K562 (cell line): ENCODE results near the gene PRRT1. TPM values are rescaled to one million over a fixed set of nuclear protein-coding genes. Genes with fewer than 3 reads are reported as not detected.
A peak's percentile ranks its signal among the peaks of the same experiment; 100 is the strongest.

ENCODE experiments used
- DACH1 ChIP-seq: fragments of 450-650 bp; IDR thresholded peaks from 2 replicates; pipeline ENCODE4 v1.6.1; 2018; ENCODE audit not compliant: partially characterized antibody
- FUS ChIP-seq: fragments of 200-400 bp; formaldehyde crosslinking; optimal IDR thresholded peaks from 2 replicates; pipeline ENCODE3; 2017; ENCODE audit warnings: low read depth, low read length
- HDAC2 ChIP-seq: fragments of 450-650 bp; IDR thresholded peaks from 2 replicates; pipeline ENCODE4 v1.6.1; 2016; ENCODE audit warnings: mild to moderate bottlenecking
- HDAC3 ChIP-seq: fragments of 450-650 bp; IDR thresholded peaks from 2 replicates; pipeline ENCODE4 v1.6.1; 2018; ENCODE audit warnings: borderline replicate concordance, mild to moderate bottlenecking, moderate library complexity; ENCODE audit not compliant: partially characterized antibody
- HDGF ChIP-seq: fragments of 450-650 bp; IDR thresholded peaks from 2 replicates; pipeline ENCODE4 v1.6.1; 2016
- NR1H2 ChIP-seq: sonication (generic); formaldehyde crosslinking; IDR thresholded peaks from 2 replicates; pipeline ENCODE4 v1.4.0; 2020; ENCODE audit warnings: mild to moderate bottlenecking, missing genetic modification reagents
- RFX5 ChIP-seq: IDR thresholded peaks from 2 replicates; pipeline ENCODE4 v1.6.1; 2011; ENCODE audit warnings: low read depth, mild to moderate bottlenecking, improper control_type of control experiment, low read length
- RUNX1 ChIP-seq: sonication (generic); IDR thresholded peaks from 2 replicates; pipeline ENCODE4 v1.6.1; 2016; ENCODE audit warnings: antibody characterized with exemption, low read depth
- SLC30A9 ChIP-seq: fragments of 250-450 bp; sonication (Bioruptor Pico); IDR thresholded peaks from 2 replicates; pipeline ENCODE4 v1.8.0; 2022; ENCODE audit warnings: mild to moderate bottlenecking, moderate library complexity
- TARDBP ChIP-seq: fragments of 450-650 bp; IDR thresholded peaks from 2 replicates; pipeline ENCODE4 v1.6.1; 2016
- TCFL5 ChIP-seq: fragments of 250-450 bp; sonication (Bioruptor Pico); conservative IDR thresholded peaks from 2 replicates; pipeline ENCODE4 v1.6.1; 2021; ENCODE audit warnings: mild to moderate bottlenecking, moderate library complexity, matching md5 sums
- ZBTB8A ChIP-seq: fragments of 450-650 bp; IDR thresholded peaks from 2 replicates; pipeline ENCODE4 v1.6.1; 2018; ENCODE audit warnings: mild to moderate bottlenecking, moderate library complexity; ENCODE audit not compliant: partially characterized antibody
- ZC3H4 ChIP-seq: sonication (generic); formaldehyde crosslinking; IDR thresholded peaks from 2 replicates; pipeline ENCODE4 v1.9.0; 2021; ENCODE audit warnings: missing genetic modification reagents, borderline replicate concordance
- ZFPM2 ChIP-seq: fragments of 250-450 bp; sonication (Bioruptor Pico); IDR thresholded peaks from 2 replicates; pipeline ENCODE4 v1.5.1; 2022; ENCODE audit warnings: mild to moderate bottlenecking
- ZNF444 ChIP-seq: fragments of 250-450 bp; sonication (Bioruptor Pico); IDR thresholded peaks from 2 replicates; pipeline ENCODE4 v1.4.0; 2020; ENCODE audit warnings: mild to moderate bottlenecking, moderate library complexity
- ZNF589 ChIP-seq: fragments of 200-800 bp; sonication (Bioruptor generic); IDR thresholded peaks from 2 replicates; pipeline ENCODE4 v1.6.1; 2016; ENCODE audit warnings: low read depth, missing genetic modification characterization, missing compliant biosample characterization
- ZNF696 ChIP-seq: fragments of 250-450 bp; sonication (Bioruptor Pico); conservative IDR thresholded peaks from 2 replicates; pipeline ENCODE4 v1.4.0; 2020; ENCODE audit warnings: mild to moderate bottlenecking, moderate library complexity
- polyA plus RNA-seq, 8 experiments: library from polyadenylated mRNA; depleted of rRNA in 4 of 8; stranded (reverse) in 5 of 8; unstranded in 3 of 8; fragments of >200 nt; fragmentation: Nextera tagmentation in 2 of 8; fragmentation: Illumina TruSeq in 1 of 8; extraction: Ambion mirVana in 2 of 8; extraction: Trizol in 1 of 8; gene quantifications; 2 replicates each; pipeline versions ENCODE4 v1.2.1 to v1.2.3, GENCODE V29; 2011 to 2014; ENCODE audit warnings: inconsistent platforms in 1 of 8, missing spikeins in 1 of 8
- total RNA-seq, 7 experiments: library from RNA; depleted of rRNA in 6 of 7; stranded (reverse); fragments of >200 nt in 6 of 7; fragmentation: Illumina TruSeq in 2 of 7; extraction: Trizol in 2 of 7; gene quantifications; 2 replicates each; pipeline versions ENCODE4 v1.2.1 to v1.2.3, GENCODE V29; 2011 to 2021; ENCODE audit warnings: low replicate concordance in 1 of 7
- TF ChIP-seq, protein P1 (sequence below), 2 experiments: fragments of 450-650 bp in 1 of 2; sonication (generic) in 1 of 2; formaldehyde crosslinking in 1 of 2; IDR thresholded peaks; 2 replicates each; pipeline versions ENCODE4 v1.7.1 to v1.9.0; 2016 to 2022; ENCODE audit warnings: inconsistent platforms in 1 of 2, mild to moderate bottlenecking in 1 of 2, missing genetic modification reagents in 1 of 2
- TF ChIP-seq, protein P2 (sequence below): fragments of 250-450 bp; sonication (Bioruptor Pico); IDR thresholded peaks from 2 replicates; pipeline ENCODE4 v1.6.1; 2021; ENCODE audit warnings: mild to moderate bottlenecking

PRRT1 gene
- total and polyA plus RNA-seq, 9 of the 15 experiments (the other 6 are each of a cell fraction or from before 2014, with no cell fraction given), result 0.14 to 3.5 (median 0.41) TPM

- TF ChIP-seq, protein P1, sequence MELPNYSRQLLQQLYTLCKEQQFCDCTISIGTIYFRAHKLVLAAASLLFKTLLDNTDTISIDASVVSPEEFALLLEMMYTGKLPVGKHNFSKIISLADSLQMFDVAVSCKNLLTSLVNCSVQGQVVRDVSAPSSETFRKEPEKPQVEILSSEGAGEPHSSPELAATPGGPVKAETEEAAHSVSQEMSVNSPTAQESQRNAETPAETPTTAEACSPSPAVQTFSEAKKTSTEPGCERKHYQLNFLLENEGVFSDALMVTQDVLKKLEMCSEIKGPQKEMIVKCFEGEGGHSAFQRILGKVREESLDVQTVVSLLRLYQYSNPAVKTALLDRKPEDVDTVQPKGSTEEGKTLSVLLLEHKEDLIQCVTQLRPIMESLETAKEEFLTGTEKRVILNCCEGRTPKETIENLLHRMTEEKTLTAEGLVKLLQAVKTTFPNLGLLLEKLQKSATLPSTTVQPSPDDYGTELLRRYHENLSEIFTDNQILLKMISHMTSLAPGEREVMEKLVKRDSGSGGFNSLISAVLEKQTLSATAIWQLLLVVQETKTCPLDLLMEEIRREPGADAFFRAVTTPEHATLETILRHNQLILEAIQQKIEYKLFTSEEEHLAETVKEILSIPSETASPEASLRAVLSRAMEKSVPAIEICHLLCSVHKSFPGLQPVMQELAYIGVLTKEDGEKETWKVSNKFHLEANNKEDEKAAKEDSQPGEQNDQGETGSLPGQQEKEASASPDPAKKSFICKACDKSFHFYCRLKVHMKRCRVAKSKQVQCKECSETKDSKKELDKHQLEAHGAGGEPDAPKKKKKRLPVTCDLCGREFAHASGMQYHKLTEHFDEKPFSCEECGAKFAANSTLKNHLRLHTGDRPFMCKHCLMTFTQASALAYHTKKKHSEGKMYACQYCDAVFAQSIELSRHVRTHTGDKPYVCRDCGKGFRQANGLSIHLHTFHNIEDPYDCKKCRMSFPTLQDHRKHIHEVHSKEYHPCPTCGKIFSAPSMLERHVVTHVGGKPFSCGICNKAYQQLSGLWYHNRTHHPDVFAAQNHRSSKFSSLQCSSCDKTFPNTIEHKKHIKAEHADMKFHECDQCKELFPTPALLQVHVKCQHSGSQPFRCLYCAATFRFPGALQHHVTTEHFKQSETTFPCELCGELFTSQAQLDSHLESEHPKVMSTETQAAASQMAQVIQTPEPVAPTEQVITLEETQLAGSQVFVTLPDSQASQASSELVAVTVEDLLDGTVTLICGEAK (IDR thresholded peaks at IDR 0.05), result no peak
- TF ChIP-seq, protein P1 (CRISPR knock-in tag; IDR thresholded peaks at IDR 0.05), result no peak
- TF ChIP-seq RUNX1 (no peak), HDAC2 (no peak), ZC3H4 (CRISPR knock-in tag) (no peak), ZFPM2 (CRISPR knock-in tag) (no peak), FUS (no peak), ZNF444 (no peak), ZNF589 (CRISPR knock-in tag) (peak; percentile 14; the same call in 1 of the 2 replicates), TCFL5 (CRISPR knock-in tag) (no peak), HDAC3 (no peak), RFX5 (peak; percentile 65; the same call in 1 of the 2 replicates), DACH1 (no peak), NR1H2 (no peak), TARDBP (no peak), ZBTB8A (no peak), ZNF696 (CRISPR knock-in tag) (no peak), SLC30A9 (CRISPR knock-in tag) (no peak), HDGF (peak; percentile 63; the same call in 1 of the 2 replicates)
- TF ChIP-seq, protein P2, sequence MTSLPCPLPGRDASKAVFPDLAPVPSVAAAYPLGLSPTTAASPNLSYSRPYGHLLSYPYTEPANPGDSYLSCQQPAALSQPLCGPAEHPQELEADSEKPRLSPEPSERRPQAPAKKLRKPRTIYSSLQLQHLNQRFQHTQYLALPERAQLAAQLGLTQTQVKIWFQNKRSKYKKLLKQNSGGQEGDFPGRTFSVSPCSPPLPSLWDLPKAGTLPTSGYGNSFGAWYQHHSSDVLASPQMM (CRISPR knock-in tag), result no peak
These were observed 26.2 kb upstream of the PRRT1 start, which contains the start of gene RNF5 (continued) for GRCh38 chr6:32177788-32178546.
